Activated CD8-positive, alpha-beta memory T cell treated with anti-CD3 and anti-CD28 coated beads for 36 hours (primary cell): ENCODE results near the gene NOD2. TPM values are rescaled to one million over a fixed set of nuclear protein-coding genes. Genes with fewer than 3 reads are reported as not detected.

ENCODE experiments used
- CTCF ChIA-PET: fragments of 350-600 bp; sonication (Branson Sonifier 250); formaldehyde crosslinking; loops from one replicate; lab custom pipeline; 2021; ENCODE audit warnings: antibody characterized with exemption; lab: Charles Lee
- POLR2A ChIA-PET: fragments of 350-600 bp; sonication (Branson Sonifier 250); formaldehyde crosslinking; loops from one replicate; lab custom pipeline; 2021; ENCODE audit warnings: antibody characterized with exemption; lab: Charles Lee
- total RNA-seq, 2 experiments: library from RNA; stranded (reverse); gene quantifications; one replicate each; pipeline ENCODE4 v1.2.3, GENCODE V29; 2021

Gene NOD2
- total RNA-seq, 2 experiments from 2014 or later, result 2.3 to 3.8 TPM

GRCh38 chr16:50699326-50700159, 6.1 kb downstream of the NOD2 start:
- CTCF ChIA-PET, result interaction anchor here (1.1 to 5.0 kb wide), 4 partner anchors 14 to 107 kb away, joined by 3 to 35 read pairs (median 6); no protein-coding TSS in a partner anchor
- POLR2A ChIA-PET, result interaction anchor here (0.8 to 1.4 kb wide), 2 partner anchors 10 to 16 kb away, joined by 3 read pairs; no protein-coding TSS in a partner anchor

- ChIA-PET POLR2A (interaction anchor here (1.0 kb wide), 1 partner anchor 39 kb away, joined by 3 read pairs; no protein-coding TSS in a partner anchor), CTCF (interaction anchor here (1.8 kb wide), 1 partner anchor 14 kb away, joined by 5 read pairs; no protein-coding TSS in a partner anchor)
These were observed 9.3 kb downstream of the NOD2 start for GRCh38 chr16:50702725-50703124.

- CTCF ChIA-PET, result interaction anchor here (1.8 kb wide), 1 partner anchor 13 kb away, joined by 5 read pairs; no protein-coding TSS in a partner anchor
- POLR2A ChIA-PET, result no interaction called here
These were observed 10.8 kb downstream of the NOD2 start for GRCh38 chr16:50704245-50704644.

GRCh38 chr16:50705436-50706110, 12.2 kb downstream of the NOD2 start:
- CTCF ChIA-PET, result interaction anchor here (0.6 kb wide), 1 partner anchor 26 kb away, joined by 3 read pairs; no protein-coding TSS in a partner anchor
- POLR2A ChIA-PET, result no interaction called here

- POLR2A ChIA-PET, result no interaction called here
- CTCF ChIA-PET, result interaction anchor here (0.6 kb wide), 1 partner anchor 25 kb away, joined by 3 read pairs; no protein-coding TSS in a partner anchor
These were observed 12.8 kb downstream of the NOD2 start for GRCh38 chr16:50706250-50706649.

- CTCF ChIA-PET, result no interaction called here
- POLR2A ChIA-PET, result interaction anchor here (1.1 kb wide), 1 partner anchor 10 kb away, joined by 3 read pairs; no protein-coding TSS in a partner anchor
These were observed 15.1 kb downstream of the NOD2 start for GRCh38 chr16:50708373-50709060.

- ChIA-PET CTCF (no interaction called here), POLR2A (interaction anchor here (1.1 kb wide), 1 partner anchor 10 kb away, joined by 3 read pairs; no protein-coding TSS in a partner anchor)
These were observed 15.8 kb downstream of the NOD2 start for GRCh38 chr16:50709061-50709684.

GRCh38 chr16:50709980-50710379, 16.6 kb downstream of the NOD2 start:
- POLR2A ChIA-PET, result no interaction called here
- CTCF ChIA-PET, result no interaction called here

- CTCF ChIA-PET, result no interaction called here
- POLR2A ChIA-PET, result no interaction called here
These were observed 17.6 kb downstream of the NOD2 start for GRCh38 chr16:50711040-50711439.

- ChIA-PET POLR2A (no interaction called here), CTCF (no interaction called here)
These were observed 18.6 kb downstream of the NOD2 start for GRCh38 chr16:50711862-50712559.

- CTCF ChIA-PET, result no interaction called here
- POLR2A ChIA-PET, result no interaction called here
These were observed 19.1 kb downstream of the NOD2 start for GRCh38 chr16:50712560-50712898.

GRCh38 chr16:50712956-50713355, 19.6 kb downstream of the NOD2 start:
- ChIA-PET CTCF (no interaction called here), POLR2A (no interaction called here)

- CTCF ChIA-PET, result interaction anchor here (1.6 kb wide), 1 partner anchor 13 kb away, joined by 5 read pairs; no protein-coding TSS in a partner anchor
- POLR2A ChIA-PET, result no interaction called here
These were observed 23.7 kb downstream of the NOD2 start for GRCh38 chr16:50717091-50717490.

GRCh38 chr16:50717494-50717893, 24.1 kb downstream of the NOD2 start:
- CTCF ChIA-PET, result interaction anchor here (1.6 kb wide), 1 partner anchor 14 kb away, joined by 5 read pairs; no protein-coding TSS in a partner anchor
- POLR2A ChIA-PET, result no interaction called here

- ChIA-PET CTCF (no interaction called here), POLR2A (no interaction called here)
These were observed 24.8 kb downstream of the NOD2 start for GRCh38 chr16:50718061-50718760.

- ChIA-PET CTCF (no interaction called here), POLR2A (no interaction called here)
These were observed 25.5 kb downstream of the NOD2 start for GRCh38 chr16:50718761-50719400.
